Pancreas (tissue), 10 donors: ENCODE measurements around the gene PRR5L. TPM values are rescaled to one million over a fixed set of nuclear protein-coding genes. Genes with fewer than 3 reads are reported as not detected.

Experiments
- ATAC-seq, 4 donors: fragments of 200-7000 bp; cut with Tn5 transposase; one replicate each; pipeline versions ENCODE4 v1.8.0 to v1.9.1; 2020; ENCODE audit warnings: mild to moderate bottlenecking in 4 of 4, moderate library complexity in 4 of 4
- DNase-seq, 6 donors: peaks; one replicate each; pipeline ENCODE4 v3.0.0-alpha.2; 2020
- FAIRE-seq: peaks from 2 replicates; lab custom pipeline; 2012; peaks lifted over from hg19 to GRCh38; lab: Jason Lieb, UNC
- H3K27ac ChIP-seq, 4 donors: fragments of 200-600 bp; sonication (generic); 1 replicate in 3 of 4; 2 replicates in 1 of 4; pipeline versions ENCODE4 v1.5.0 to v1.8.0; 2020
- H3K27me3 ChIP-seq, 4 donors: fragments of 200-600 bp; one replicate each; pipeline ENCODE4 v1.8.0; 2021
- H3K36me3 ChIP-seq, 3 donors: fragments of 200-600 bp; sonication (generic) in 1 of 3; one replicate each; pipeline versions ENCODE4 v1.5.0 to v1.8.0; 2020 to 2021
- H3K4me1 ChIP-seq, 3 donors: fragments of 200-600 bp; one replicate each; pipeline ENCODE4 v1.8.0; 2021
- H3K4me3 ChIP-seq, 4 donors: fragments of 200-600 bp; sonication (generic) in 2 of 4; one replicate each; pipeline versions ENCODE4 v1.5.0 to v1.8.0; 2020 to 2021
- H3K9me3 ChIP-seq, 4 donors: fragments of 200-600 bp; one replicate each; pipeline ENCODE4 v1.8.0; 2021
- WGBS, 2 donors: extraction: QIAGEN DNeasy Blood & Tissue Kit; methylation state at CpG; one replicate each; pipeline ENCODE4 v1.1.7; 2013; 5-methylcytosine and 5-hydroxymethylcytosine counted together
- intact Hi-C, 3 donors: fragments of 100-400 bp; cut with DNase I; formaldehyde crosslinking; loops; one replicate each; pipeline versions ENCODE4 v1.11.1 to v1.14.2; 2022
- polyA plus RNA-seq, 2 donors: library from polyadenylated mRNA; stranded (reverse); fragments of 200-250 nt; gene quantifications; one replicate each; pipeline ENCODE4 v1.2.3, GENCODE V29; 2013
- total RNA-seq, 6 donors: library from RNA; stranded (reverse); fragmentation: NEBNext Ultra II Directional in 4 of 6; extraction: Animal tissue kit (Norgen Biotek cat#: 25700) in 4 of 6; gene quantifications; one replicate each; pipeline versions ENCODE4 v1.2.1 to v1.2.4, GENCODE V29; 2021 to 2023
- TF ChIP-seq, protein P1 (sequence below), 4 donors: fragments of 200-600 bp; sonication (generic) in 3 of 4; IDR thresholded peaks; one replicate each; pipeline versions ENCODE4 v1.5.0 to v1.8.0; 2021; ENCODE audit warnings: antibody characterized with exemption in 4 of 4
- donor health status: healthy with polysubstance abuse.
- donor health status: DM: no; HTN: no; CAD: no; lungs with moderate emphysema.
- donor health status: DM: no; HTN: no; CAD: no.
- donor health status: control.
- donor health status: control.
- donor health status: Bipolar disorder and iron deficiency.
- donor health status: DM: yes; HTN: yes; CAD: no.
- donor health status: DM: no; HTN: no; CAD: no.
- donor health status: DM: no; HTN: no; CAD: no.
- donor health status: DM: yes; HTN: yes; CAD: no.

PRR5L gene
- total and polyA plus RNA-seq, 8 donors: 1.3 to 9.0 (median 2.2) TPM

DNA sequence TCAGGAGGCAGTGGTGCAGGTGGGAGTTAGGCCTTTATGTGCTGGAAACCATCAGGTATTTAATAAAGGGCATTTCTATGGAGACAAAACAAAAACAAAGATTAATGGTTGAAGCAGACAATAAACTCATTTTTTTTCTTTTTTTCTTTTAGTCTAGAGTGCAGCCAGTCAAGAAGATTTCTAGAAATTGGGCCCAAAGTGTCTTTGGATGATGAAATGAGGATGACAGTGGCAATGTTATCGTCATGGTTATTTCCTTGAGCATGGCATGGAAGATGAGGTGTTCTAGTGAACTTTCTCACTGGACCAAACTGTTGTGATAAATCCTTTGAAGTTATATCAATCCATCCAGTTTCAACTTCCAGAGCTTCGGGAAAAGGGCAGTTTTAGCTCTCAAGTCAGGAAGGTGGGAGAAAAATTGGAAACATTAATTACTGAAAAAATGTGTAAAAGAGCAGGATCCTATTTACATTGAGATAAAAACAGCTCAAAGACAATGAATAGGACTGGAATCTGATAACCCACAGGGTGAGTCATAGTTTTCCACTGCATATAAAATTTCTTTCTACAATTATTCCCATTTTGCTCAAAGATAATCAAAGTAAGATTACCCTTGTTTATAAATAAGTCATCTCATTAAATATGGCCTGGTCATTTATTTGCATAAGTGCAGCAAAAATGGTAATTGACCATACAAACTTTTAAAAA is 33.0 kb downstream of the PRR5L start:
- no peak overlapping the region for H3K4me3 ChIP-seq
- H3K27me3 ChIP-seq: peaks cover 0 to 3% (median 0%) of the 10 kb centered on the region in 4 donors
- intact Hi-C loops: no loop called here
- DNase-seq (no peak), ATAC-seq (no peak), FAIRE-seq (no peak)
- H3K27ac ChIP-seq: no peak overlapping the region
- H3K36me3 ChIP-seq: no peaks in the 10 kb centered on the region
- TF ChIP-seq, protein P1, sequence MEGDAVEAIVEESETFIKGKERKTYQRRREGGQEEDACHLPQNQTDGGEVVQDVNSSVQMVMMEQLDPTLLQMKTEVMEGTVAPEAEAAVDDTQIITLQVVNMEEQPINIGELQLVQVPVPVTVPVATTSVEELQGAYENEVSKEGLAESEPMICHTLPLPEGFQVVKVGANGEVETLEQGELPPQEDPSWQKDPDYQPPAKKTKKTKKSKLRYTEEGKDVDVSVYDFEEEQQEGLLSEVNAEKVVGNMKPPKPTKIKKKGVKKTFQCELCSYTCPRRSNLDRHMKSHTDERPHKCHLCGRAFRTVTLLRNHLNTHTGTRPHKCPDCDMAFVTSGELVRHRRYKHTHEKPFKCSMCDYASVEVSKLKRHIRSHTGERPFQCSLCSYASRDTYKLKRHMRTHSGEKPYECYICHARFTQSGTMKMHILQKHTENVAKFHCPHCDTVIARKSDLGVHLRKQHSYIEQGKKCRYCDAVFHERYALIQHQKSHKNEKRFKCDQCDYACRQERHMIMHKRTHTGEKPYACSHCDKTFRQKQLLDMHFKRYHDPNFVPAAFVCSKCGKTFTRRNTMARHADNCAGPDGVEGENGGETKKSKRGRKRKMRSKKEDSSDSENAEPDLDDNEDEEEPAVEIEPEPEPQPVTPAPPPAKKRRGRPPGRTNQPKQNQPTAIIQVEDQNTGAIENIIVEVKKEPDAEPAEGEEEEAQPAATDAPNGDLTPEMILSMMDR (IDR thresholded peaks at IDR 0.05): no peak
- no peaks in the 10 kb centered on the region for H3K4me1 ChIP-seq
- no peaks in the 10 kb centered on the region for H3K9me3 ChIP-seq
- 52 to 72% methylated on average over 2 of the region's 2 CpGs for WGBS, 2 donors

DNA sequence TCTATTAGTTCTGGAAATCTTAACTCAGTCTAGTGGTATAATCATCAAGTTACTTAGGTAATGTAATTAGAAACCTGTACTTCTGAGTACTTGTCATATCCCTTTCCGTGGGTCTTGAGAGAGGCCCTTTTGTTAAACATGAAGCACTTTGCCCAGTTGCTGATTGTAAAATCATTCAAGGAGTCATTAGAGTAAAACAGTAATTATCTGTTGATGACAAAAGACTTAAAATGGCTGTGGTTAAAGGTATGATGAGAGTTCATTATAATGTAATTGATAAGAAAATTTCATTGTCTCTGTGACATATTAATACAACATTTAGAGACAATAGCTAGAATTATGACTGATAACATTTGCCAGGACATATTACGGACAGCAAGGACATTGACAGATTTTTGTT is 34.3 kb downstream of the PRR5L start:
- H3K9me3 ChIP-seq: no peaks in the 10 kb centered on the region
- no peak for ATAC-seq
- intact Hi-C loops: no loop called here

GRCh38 chr11:36333468-36333867 is 37.4 kb downstream of the PRR5L start:
- DNase-seq (no peak), ATAC-seq (no peak), FAIRE-seq (no peak)
- no peak overlapping the region for H3K27ac ChIP-seq
- TF ChIP-seq, protein P1 (IDR thresholded peaks at IDR 0.05): no peak
- H3K4me1 ChIP-seq: no peaks in the 10 kb centered on the region
- H3K36me3 ChIP-seq: no peaks in the 10 kb centered on the region
- H3K4me3 ChIP-seq: no peak overlapping the region
- intact Hi-C loops: no loop called here
- no peaks in the 10 kb centered on the region for H3K27me3 ChIP-seq
- WGBS, 2 donors: 87 to 95% methylated on average over 1 of the region's 1 CpG
- no peaks in the 10 kb centered on the region for H3K9me3 ChIP-seq

More for the DNA sequence above, 34.3 kb downstream of the PRR5L start:
- no peaks in the 10 kb centered on the region for H3K27me3 ChIP-seq
- H3K4me1 ChIP-seq: no peaks in the 10 kb centered on the region
- DNase-seq: no peak
- FAIRE-seq: no peak
- TF ChIP-seq, protein P1 (IDR thresholded peaks at IDR 0.05): no peak
- H3K27ac ChIP-seq: no peak overlapping the region
- 80 to 83% methylated on average over 2 of the region's 2 CpGs for WGBS, 2 donors
- H3K4me3 ChIP-seq: no peak overlapping the region
- no peaks in the 10 kb centered on the region for H3K36me3 ChIP-seq

DNA sequence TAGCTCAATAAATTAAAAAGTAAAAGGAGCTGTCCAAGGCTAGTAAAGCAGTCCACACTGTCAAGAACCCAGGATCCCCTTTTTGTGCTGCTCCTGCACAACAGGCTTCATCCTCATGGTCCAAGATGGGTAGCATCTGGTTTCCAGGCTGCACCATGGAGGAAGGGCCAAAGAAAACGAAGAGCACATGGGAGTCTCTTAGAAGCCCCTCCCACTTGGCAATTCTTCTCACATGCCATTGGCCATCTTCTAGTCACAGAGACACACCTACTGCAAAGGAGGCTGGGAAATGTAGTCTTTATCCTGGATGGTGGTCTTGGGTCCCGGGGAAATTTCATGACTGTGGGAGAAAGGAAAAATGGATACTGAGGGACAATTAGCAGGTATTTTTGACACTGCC is 37.8 kb downstream of the PRR5L start:
- no peak overlapping the region for H3K27ac ChIP-seq
- 64 to 65% methylated on average over 2 of the region's 2 CpGs for WGBS, 2 donors
- H3K9me3 ChIP-seq: no peaks in the 10 kb centered on the region
- H3K4me3 ChIP-seq: no peak overlapping the region
- no peak for ATAC-seq
- TF ChIP-seq, protein P1 (IDR thresholded peaks at IDR 0.05): no peak
- H3K4me1 ChIP-seq: no peaks in the 10 kb centered on the region
- intact Hi-C loops: no loop called here
- H3K27me3 ChIP-seq: no peaks in the 10 kb centered on the region
- H3K36me3 ChIP-seq: no peaks in the 10 kb centered on the region
- DNase-seq: no peak
- no peak for FAIRE-seq

DNA sequence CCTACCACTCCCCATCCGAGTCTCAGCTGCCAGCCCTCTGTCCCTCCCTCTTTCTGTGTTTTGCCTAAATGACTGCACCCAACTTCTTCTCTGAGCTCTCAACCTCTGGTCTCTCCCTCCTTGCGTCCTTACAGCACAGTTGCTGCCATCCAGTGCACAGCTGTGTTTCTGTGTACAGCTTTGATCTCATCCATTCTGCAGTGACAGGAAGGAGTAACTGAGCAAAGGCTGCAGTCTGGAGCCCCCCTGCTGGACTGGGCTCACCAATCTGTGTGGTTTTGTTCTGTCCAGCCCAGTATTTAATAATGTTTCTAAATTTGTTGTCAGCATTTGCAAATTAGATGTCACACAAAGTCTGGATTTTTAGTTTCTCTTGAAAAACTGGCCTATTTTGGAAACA is 43.8 kb downstream of the PRR5L start:
- 81 to 83% methylated on average over 2 of the region's 2 CpGs for WGBS, 2 donors
- TF ChIP-seq, protein P1 (IDR thresholded peaks at IDR 0.05): no peak
- no peaks in the 10 kb centered on the region for H3K4me1 ChIP-seq
- no peak overlapping the region for H3K27ac ChIP-seq
- no peak overlapping the region for H3K4me3 ChIP-seq
- H3K9me3 ChIP-seq: no peaks in the 10 kb centered on the region
- no peak for DNase-seq
- no peak for ATAC-seq
- intact Hi-C loops: no loop called here
- H3K27me3 ChIP-seq: no peaks in the 10 kb centered on the region
- no peak for FAIRE-seq
- no peaks in the 10 kb centered on the region for H3K36me3 ChIP-seq
